Esophagus muscularis mucosa (tissue), 4 donors: ENCODE data around the gene NDUFAF5.

ENCODE experiments used
- CTCF ChIP-seq, 3 experiments: fragments of 200-600 bp in 2 of 3; fragments of 450-650 bp in 1 of 3; sonication (generic) in 2 of 3; IDR thresholded peaks; one replicate each; pipeline ENCODE4 v1.5.1; 2017 to 2019; ENCODE audit warnings: antibody characterized with exemption in 3 of 3, mild to moderate bottlenecking in 2 of 3, moderate library complexity in 1 of 3
- EP300 ChIP-seq: sonication (generic); formaldehyde crosslinking; IDR thresholded peaks from one replicate; pipeline ENCODE4 v1.6.1; 2017; ENCODE audit warnings: antibody characterized with exemption
- POLR2A ChIP-seq: fragments of 450-650 bp; IDR thresholded peaks from one replicate; pipeline ENCODE4 v1.6.1; 2017; ENCODE audit warnings: antibody characterized with exemption, moderate library complexity, mild to moderate bottlenecking, low read depth
- POLR2AphosphoS5 ChIP-seq, 2 donors: sonication (generic); formaldehyde crosslinking; IDR thresholded peaks; one replicate each; pipeline ENCODE4 v1.6.1; 2017; ENCODE audit warnings: antibody characterized with exemption in 2 of 2

- no peak for TF ChIP-seq CTCF (IDR thresholded peaks at IDR 0.05)
- no peak for TF ChIP-seq POLR2A
- no peak for TF ChIP-seq EP300
- no peak for TF ChIP-seq POLR2AphosphoS5 (IDR thresholded peaks at IDR 0.05)
Measured at GRCh38 chr20:13791540-13792459, 7.0 kb downstream of the NDUFAF5 start.
